ENCODE results near the gene RERE.

Gene RERE

GRCh38 chr1:8328271-8328670 lies 489.2 kb downstream of the RERE start:
- Histone ChIP-seq H3K4me3 (ENCODE audit: low read depth in 1 of 2, low read length in 1 of 2) (no peak overlapping the region), H3K27ac (no peak overlapping the region), H3K36me3 (no peaks in the 10 kb centered on the region), H3K4me1 (ENCODE audit: control insufficient read depth in 1 of 2, insufficient read depth in 1 of 2, low read depth in 1 of 2, low read length in 1 of 2) (no peaks in the 10 kb centered on the region), H3K9me3 (no peaks in the 10 kb centered on the region), H3K27me3 (no peaks in the 10 kb centered on the region)
- TF ChIP-seq CTCF (IDR thresholded peaks at IDR 0.05): no peak

- Histone ChIP-seq H3K9me3 (no peaks in the 10 kb centered on the region), H3K27ac (no peak overlapping the region), H3K27me3 (peaks cover 8% of the 10 kb centered on the region), H3K4me3 (ENCODE audit: low read depth in 1 of 2, low read length in 1 of 2) (no peak overlapping the region), H3K36me3 (no peaks in the 10 kb centered on the region), H3K4me1 (ENCODE audit: control insufficient read depth in 1 of 2, insufficient read depth in 1 of 2, low read depth in 1 of 2, low read length in 1 of 2) (no peaks in the 10 kb centered on the region)
- no peak for TF ChIP-seq CTCF (IDR thresholded peaks at IDR 0.05)
These were observed 491.2 kb downstream of the RERE start for GRCh38 chr1:8326265-8326664.

- Histone ChIP-seq H3K27me3 (peaks cover 12% of the 10 kb centered on the region), H3K4me1 (ENCODE audit: control insufficient read depth in 1 of 2, insufficient read depth in 1 of 2, low read depth in 1 of 2, low read length in 1 of 2) (no peaks in the 10 kb centered on the region), H3K27ac (no peak overlapping the region), H3K4me3 (ENCODE audit: low read depth in 1 of 2, low read length in 1 of 2) (no peak overlapping the region), H3K9me3 (no peaks in the 10 kb centered on the region), H3K36me3 (no peaks in the 10 kb centered on the region)
- TF ChIP-seq CTCF (IDR thresholded peaks at IDR 0.05): no peak
These were observed 491.7 kb downstream of the RERE start for GRCh38 chr1:8325771-8326170.

- no peaks in the 10 kb centered on the region for H3K36me3 ChIP-seq
- H3K4me3 ChIP-seq (ENCODE audit: low read depth in 1 of 2, low read length in 1 of 2): no peak overlapping the region
- peaks cover 27% of the 10 kb centered on the region for H3K27me3 ChIP-seq
- H3K9me3 ChIP-seq: no peaks in the 10 kb centered on the region
- no peak overlapping the region for H3K27ac ChIP-seq
- TF ChIP-seq CTCF (IDR thresholded peaks at IDR 0.05): no peak
- H3K4me1 ChIP-seq (ENCODE audit: control insufficient read depth in 1 of 2, insufficient read depth in 1 of 2, low read depth in 1 of 2, low read length in 1 of 2): no peaks in the 10 kb centered on the region
These were observed 493.1 kb downstream of the RERE start for GRCh38 chr1:8324176-8324810.

GRCh38 chr1:8323706-8324105 lies 493.7 kb downstream of the RERE start:
- Histone ChIP-seq H3K4me3 (ENCODE audit: low read depth in 1 of 2, low read length in 1 of 2) (no peak overlapping the region), H3K27me3 (peaks cover 33% of the 10 kb centered on the region), H3K4me1 (ENCODE audit: control insufficient read depth in 1 of 2, insufficient read depth in 1 of 2, low read depth in 1 of 2, low read length in 1 of 2) (no peaks in the 10 kb centered on the region), H3K9me3 (no peaks in the 10 kb centered on the region), H3K27ac (no peak overlapping the region), H3K36me3 (no peaks in the 10 kb centered on the region)
- no peak for TF ChIP-seq CTCF (IDR thresholded peaks at IDR 0.05)

Data from neutrophil (primary cell).